Caco-2 (cell line): Measurements from ENCODE around the gene IFIH1. TPM values are rescaled to one million over a fixed set of nuclear protein-coding genes. Genes with fewer than 3 reads are reported as not detected.

Experiments
- BruUV-seq: library from RNA; stranded (reverse); fragments of 400-500 nt; replicated peaks from 2 replicates; lab custom pipeline; 2021; lab: Mats Ljungman, UMichigan
- CTCF ChIA-PET: fragments of 300-600 bp; sonication (Branson Sonifier 250); formaldehyde crosslinking; loops from one replicate; lab custom pipeline; 2022; ENCODE audit warnings: antibody characterized with exemption; lab: Charles Lee
- POLR2A ChIA-PET: fragments of 300-600 bp; sonication (Branson Sonifier 250); formaldehyde crosslinking; loops from one replicate; lab custom pipeline; 2022; ENCODE audit warnings: antibody characterized with exemption; lab: Charles Lee
- DNase-seq, 2 experiments: peaks; one replicate each; pipeline versions ENCODE4 v3.0.0 to v3.0.0-alpha.2; 2020 to 2022
- H3K27me3 ChIP-seq: replicated peaks from 2 replicates; pipeline ENCODE4 v1.6.0; 2011; ENCODE audit warnings: low read length; ENCODE audit not compliant: control insufficient read depth, insufficient read depth
- H3K36me3 ChIP-seq: 2 replicates; pipeline ENCODE4 v1.5.1; 2011; ENCODE audit warnings: low read length; ENCODE audit not compliant: control insufficient read depth, insufficient read depth
- H3K4me1 ChIP-seq: fragments of 250-450 bp; sonication (Bioruptor Pico); 2 replicates; pipeline ENCODE4 v1.5.1; 2020; ENCODE audit warnings: mild to moderate bottlenecking
- H3K4me3 ChIP-seq: 2 replicates; pipeline ENCODE4 v1.5.1; 2011; ENCODE audit warnings: low read depth, mild to moderate bottlenecking, control low read depth, low read length
- H3K9me3 ChIP-seq: fragments of 250-450 bp; sonication (Bioruptor Pico); 2 replicates; pipeline ENCODE4 v1.5.1; 2020; ENCODE audit warnings: mild to moderate bottlenecking, moderate library complexity
- H3K27ac Mint-ChIP-seq: one replicate; pipeline ENCODE4 v1.8.0; 2022; ENCODE audit warnings: mixed read lengths; ENCODE audit not compliant: unreplicated experiment
- H3K27me3 Mint-ChIP-seq: one replicate; pipeline ENCODE4 v1.8.0; 2022; ENCODE audit warnings: mixed read lengths; ENCODE audit not compliant: insufficient read depth, unreplicated experiment
- H3K36me3 Mint-ChIP-seq: one replicate; pipeline ENCODE4 v1.8.0; 2022; ENCODE audit warnings: mild to moderate bottlenecking, mixed read lengths; ENCODE audit not compliant: insufficient read depth, unreplicated experiment
- H3K4me1 Mint-ChIP-seq: one replicate; pipeline ENCODE4 v1.8.0; 2022; ENCODE audit warnings: low read depth, mixed read lengths; ENCODE audit not compliant: unreplicated experiment
- H3K4me3 Mint-ChIP-seq: one replicate; pipeline ENCODE4 v1.8.0; 2022; ENCODE audit warnings: mild to moderate bottlenecking, moderate library complexity, mixed read lengths; ENCODE audit not compliant: unreplicated experiment
- H3K9me3 Mint-ChIP-seq: one replicate; pipeline ENCODE4 v1.8.0; 2022; ENCODE audit warnings: mixed read lengths; ENCODE audit not compliant: unreplicated experiment
- CTCF ChIP-seq, 2 experiments: fragments of 200-600 bp in 1 of 2; IDR thresholded peaks; 1 replicate in 1 of 2; 2 replicates in 1 of 2; pipeline versions ENCODE4 v1.5.1 to v1.8.0; 2011 to 2022; ENCODE audit warnings: antibody characterized with exemption in 1 of 2, control low read depth in 1 of 2, inconsistent platforms in 1 of 2, low read depth in 1 of 2, low read length in 1 of 2, mild to moderate bottlenecking in 1 of 2, moderate library complexity in 1 of 2; ENCODE audit not compliant: insufficient read depth in 1 of 2, severe bottlenecking in 1 of 2, unreplicated experiment in 1 of 2
- intact Hi-C: fragments of 100-400 bp; cut with micrococcal nuclease; formaldehyde crosslinking; loops from one replicate; pipeline ENCODE4 v1.10.0; 2022; ENCODE audit not compliant: unreplicated experiment
- total RNA-seq: library from RNA; stranded (reverse); gene quantifications from 2 replicates; pipeline ENCODE4 v1.2.3, GENCODE V29; 2022

IFIH1 gene
- total RNA-seq, 1 experiment from 2014 or later = 3.4 TPM

- Mint-ChIP-seq H3K27me3 (peaks cover 3% of the 10 kb centered on the region), H3K4me3 (no peak overlapping the region), H3K4me1 (no peaks in the 10 kb centered on the region), H3K27ac (no peak overlapping the region), H3K9me3 (no peaks in the 10 kb centered on the region), H3K36me3 (no peaks in the 10 kb centered on the region)
- peak in 1 of 2 experiments; percentile 42 for DNase-seq
- BruUV-seq = no TSS peak
- no peaks in the 10 kb centered on the region for H3K27me3 ChIP-seq
- no peaks in the 10 kb centered on the region for H3K9me3 ChIP-seq
- POLR2A ChIA-PET = no interaction called here
- H3K36me3 ChIP-seq = no peaks in the 10 kb centered on the region
- peak; percentile 78 to 83 for TF ChIP-seq CTCF (IDR thresholded peaks at IDR 0.05; ENCODE audit: insufficient read depth in 1 of 2, low read depth in 1 of 2, low read length in 1 of 2, severe bottlenecking in 1 of 2, unreplicated experiment in 1 of 2)
- H3K4me1 ChIP-seq = no peaks in the 10 kb centered on the region
- CTCF ChIA-PET = interaction anchor here (0.8 to 1.2 kb wide), 2 partner anchors 81 to 142 kb away, joined by 3 to 9 read pairs; no protein-coding TSS in a partner anchor
- intact Hi-C loops = loop anchor here (1.0 kb wide), 1 partner anchor 715 kb away; no protein-coding TSS in a partner anchor
- H3K4me3 ChIP-seq = no peak overlapping the region
Observed at GRCh38 chr2:162301151-162301804, 17.2 kb downstream of the IFIH1 start.

GRCh38 chr2:162300266-162300665, 18.2 kb downstream of the IFIH1 start:
- intact Hi-C loops = no loop called here
- H3K27me3 ChIP-seq = no peaks in the 10 kb centered on the region
- H3K4me3 ChIP-seq = no peak overlapping the region
- no TSS peak for BruUV-seq
- no peaks in the 10 kb centered on the region for H3K9me3 ChIP-seq
- Mint-ChIP-seq H3K9me3 (no peaks in the 10 kb centered on the region), H3K27me3 (peaks cover 3% of the 10 kb centered on the region), H3K4me3 (no peak overlapping the region), H3K27ac (no peak overlapping the region), H3K4me1 (no peaks in the 10 kb centered on the region), H3K36me3 (no peaks in the 10 kb centered on the region)
- H3K36me3 ChIP-seq = no peaks in the 10 kb centered on the region
- TF ChIP-seq CTCF (IDR thresholded peaks at IDR 0.05; ENCODE audit: insufficient read depth in 1 of 2, low read depth in 1 of 2, low read length in 1 of 2, severe bottlenecking in 1 of 2, unreplicated experiment in 1 of 2) = no peak
- DNase-seq = no peak
- ChIA-PET CTCF (no interaction called here), POLR2A (no interaction called here)
- H3K4me1 ChIP-seq = no peaks in the 10 kb centered on the region

GRCh38 chr2:162298669-162299335, 19.7 kb downstream of the IFIH1 start:
- TF ChIP-seq CTCF (IDR thresholded peaks at IDR 0.05; ENCODE audit: insufficient read depth in 1 of 2, low read depth in 1 of 2, low read length in 1 of 2, severe bottlenecking in 1 of 2, unreplicated experiment in 1 of 2) = no peak
- H3K27ac Mint-ChIP-seq = no peak overlapping the region
- no peaks in the 10 kb centered on the region for H3K4me1 Mint-ChIP-seq
- H3K27me3 ChIP-seq = no peaks in the 10 kb centered on the region
- intact Hi-C loops = loop anchor here (1.0 kb wide), 2 partner anchors 78 to 146 kb away; no protein-coding TSS in a partner anchor
- no peak overlapping the region for H3K4me3 ChIP-seq
- no peak for DNase-seq
- H3K27me3 Mint-ChIP-seq = peaks cover 3% of the 10 kb centered on the region
- H3K4me3 Mint-ChIP-seq = no peak overlapping the region
- no peaks in the 10 kb centered on the region for H3K36me3 Mint-ChIP-seq
- H3K9me3 ChIP-seq = no peaks in the 10 kb centered on the region
- no TSS peak for BruUV-seq
- H3K4me1 ChIP-seq = no peaks in the 10 kb centered on the region
- ChIA-PET CTCF (interaction anchor here (0.6 to 3.0 kb wide), 16 partner anchors 11 to 286 kb away, joined by 3 to 43 read pairs (median 4); partner anchors contain the start of genes GCA, GCG and IFIH1), POLR2A (no interaction called here)
- H3K9me3 Mint-ChIP-seq = no peaks in the 10 kb centered on the region
- no peaks in the 10 kb centered on the region for H3K36me3 ChIP-seq
